Measurements from ENCODE around the gene DHRSX. TPM values are rescaled to one million over a fixed set of nuclear protein-coding genes. Genes with fewer than 3 reads are reported as not detected.

DHRSX gene
- total and polyA plus RNA-seq, 9 of the 15 experiments (the other 6 are each of a cell fraction or from before 2014, with no cell fraction given): 0.59 to 11.0 (median 6.2) TPM

DNA sequence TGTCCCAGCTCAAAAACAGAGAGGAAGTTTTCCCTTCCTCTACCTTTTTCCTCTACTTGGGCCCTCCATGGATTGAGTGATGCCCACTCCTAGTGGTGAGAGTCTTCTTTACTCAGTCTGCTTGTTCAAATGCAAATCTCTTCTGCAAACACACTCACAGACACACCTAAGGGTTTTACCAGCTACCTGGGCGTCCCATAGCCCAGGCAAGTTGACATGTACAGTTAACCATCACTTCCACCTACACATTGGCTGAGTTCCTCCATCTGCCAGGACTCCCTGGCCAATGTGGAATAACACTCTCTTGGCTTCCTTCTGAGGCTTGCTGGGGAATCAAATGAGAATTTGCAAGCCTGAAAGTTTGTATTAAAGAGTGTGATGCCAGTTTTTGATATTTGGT, 45.7 kb upstream of the DHRSX start (continued):
- TF ChIP-seq, protein P1, sequence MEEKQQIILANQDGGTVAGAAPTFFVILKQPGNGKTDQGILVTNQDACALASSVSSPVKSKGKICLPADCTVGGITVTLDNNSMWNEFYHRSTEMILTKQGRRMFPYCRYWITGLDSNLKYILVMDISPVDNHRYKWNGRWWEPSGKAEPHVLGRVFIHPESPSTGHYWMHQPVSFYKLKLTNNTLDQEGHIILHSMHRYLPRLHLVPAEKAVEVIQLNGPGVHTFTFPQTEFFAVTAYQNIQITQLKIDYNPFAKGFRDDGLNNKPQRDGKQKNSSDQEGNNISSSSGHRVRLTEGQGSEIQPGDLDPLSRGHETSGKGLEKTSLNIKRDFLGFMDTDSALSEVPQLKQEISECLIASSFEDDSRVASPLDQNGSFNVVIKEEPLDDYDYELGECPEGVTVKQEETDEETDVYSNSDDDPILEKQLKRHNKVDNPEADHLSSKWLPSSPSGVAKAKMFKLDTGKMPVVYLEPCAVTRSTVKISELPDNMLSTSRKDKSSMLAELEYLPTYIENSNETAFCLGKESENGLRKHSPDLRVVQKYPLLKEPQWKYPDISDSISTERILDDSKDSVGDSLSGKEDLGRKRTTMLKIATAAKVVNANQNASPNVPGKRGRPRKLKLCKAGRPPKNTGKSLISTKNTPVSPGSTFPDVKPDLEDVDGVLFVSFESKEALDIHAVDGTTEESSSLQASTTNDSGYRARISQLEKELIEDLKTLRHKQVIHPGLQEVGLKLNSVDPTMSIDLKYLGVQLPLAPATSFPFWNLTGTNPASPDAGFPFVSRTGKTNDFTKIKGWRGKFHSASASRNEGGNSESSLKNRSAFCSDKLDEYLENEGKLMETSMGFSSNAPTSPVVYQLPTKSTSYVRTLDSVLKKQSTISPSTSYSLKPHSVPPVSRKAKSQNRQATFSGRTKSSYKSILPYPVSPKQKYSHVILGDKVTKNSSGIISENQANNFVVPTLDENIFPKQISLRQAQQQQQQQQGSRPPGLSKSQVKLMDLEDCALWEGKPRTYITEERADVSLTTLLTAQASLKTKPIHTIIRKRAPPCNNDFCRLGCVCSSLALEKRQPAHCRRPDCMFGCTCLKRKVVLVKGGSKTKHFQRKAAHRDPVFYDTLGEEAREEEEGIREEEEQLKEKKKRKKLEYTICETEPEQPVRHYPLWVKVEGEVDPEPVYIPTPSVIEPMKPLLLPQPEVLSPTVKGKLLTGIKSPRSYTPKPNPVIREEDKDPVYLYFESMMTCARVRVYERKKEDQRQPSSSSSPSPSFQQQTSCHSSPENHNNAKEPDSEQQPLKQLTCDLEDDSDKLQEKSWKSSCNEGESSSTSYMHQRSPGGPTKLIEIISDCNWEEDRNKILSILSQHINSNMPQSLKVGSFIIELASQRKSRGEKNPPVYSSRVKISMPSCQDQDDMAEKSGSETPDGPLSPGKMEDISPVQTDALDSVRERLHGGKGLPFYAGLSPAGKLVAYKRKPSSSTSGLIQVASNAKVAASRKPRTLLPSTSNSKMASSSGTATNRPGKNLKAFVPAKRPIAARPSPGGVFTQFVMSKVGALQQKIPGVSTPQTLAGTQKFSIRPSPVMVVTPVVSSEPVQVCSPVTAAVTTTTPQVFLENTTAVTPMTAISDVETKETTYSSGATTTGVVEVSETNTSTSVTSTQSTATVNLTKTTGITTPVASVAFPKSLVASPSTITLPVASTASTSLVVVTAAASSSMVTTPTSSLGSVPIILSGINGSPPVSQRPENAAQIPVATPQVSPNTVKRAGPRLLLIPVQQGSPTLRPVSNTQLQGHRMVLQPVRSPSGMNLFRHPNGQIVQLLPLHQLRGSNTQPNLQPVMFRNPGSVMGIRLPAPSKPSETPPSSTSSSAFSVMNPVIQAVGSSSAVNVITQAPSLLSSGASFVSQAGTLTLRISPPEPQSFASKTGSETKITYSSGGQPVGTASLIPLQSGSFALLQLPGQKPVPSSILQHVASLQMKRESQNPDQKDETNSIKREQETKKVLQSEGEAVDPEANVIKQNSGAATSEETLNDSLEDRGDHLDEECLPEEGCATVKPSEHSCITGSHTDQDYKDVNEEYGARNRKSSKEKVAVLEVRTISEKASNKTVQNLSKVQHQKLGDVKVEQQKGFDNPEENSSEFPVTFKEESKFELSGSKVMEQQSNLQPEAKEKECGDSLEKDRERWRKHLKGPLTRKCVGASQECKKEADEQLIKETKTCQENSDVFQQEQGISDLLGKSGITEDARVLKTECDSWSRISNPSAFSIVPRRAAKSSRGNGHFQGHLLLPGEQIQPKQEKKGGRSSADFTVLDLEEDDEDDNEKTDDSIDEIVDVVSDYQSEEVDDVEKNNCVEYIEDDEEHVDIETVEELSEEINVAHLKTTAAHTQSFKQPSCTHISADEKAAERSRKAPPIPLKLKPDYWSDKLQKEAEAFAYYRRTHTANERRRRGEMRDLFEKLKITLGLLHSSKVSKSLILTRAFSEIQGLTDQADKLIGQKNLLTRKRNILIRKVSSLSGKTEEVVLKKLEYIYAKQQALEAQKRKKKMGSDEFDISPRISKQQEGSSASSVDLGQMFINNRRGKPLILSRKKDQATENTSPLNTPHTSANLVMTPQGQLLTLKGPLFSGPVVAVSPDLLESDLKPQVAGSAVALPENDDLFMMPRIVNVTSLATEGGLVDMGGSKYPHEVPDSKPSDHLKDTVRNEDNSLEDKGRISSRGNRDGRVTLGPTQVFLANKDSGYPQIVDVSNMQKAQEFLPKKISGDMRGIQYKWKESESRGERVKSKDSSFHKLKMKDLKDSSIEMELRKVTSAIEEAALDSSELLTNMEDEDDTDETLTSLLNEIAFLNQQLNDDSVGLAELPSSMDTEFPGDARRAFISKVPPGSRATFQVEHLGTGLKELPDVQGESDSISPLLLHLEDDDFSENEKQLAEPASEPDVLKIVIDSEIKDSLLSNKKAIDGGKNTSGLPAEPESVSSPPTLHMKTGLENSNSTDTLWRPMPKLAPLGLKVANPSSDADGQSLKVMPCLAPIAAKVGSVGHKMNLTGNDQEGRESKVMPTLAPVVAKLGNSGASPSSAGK (IDR thresholded peaks at IDR 0.05): no peak
- TF ChIP-seq NCOA4 (IDR thresholded peaks at IDR 0.05; ENCODE audit: partially characterized antibody) (no peak), ZBTB17 (CRISPR knock-in tag; IDR thresholded peaks at IDR 0.05) (no peak), NCOA6 (IDR thresholded peaks at IDR 0.05) (no peak)
- TF ChIP-seq, protein P2, sequence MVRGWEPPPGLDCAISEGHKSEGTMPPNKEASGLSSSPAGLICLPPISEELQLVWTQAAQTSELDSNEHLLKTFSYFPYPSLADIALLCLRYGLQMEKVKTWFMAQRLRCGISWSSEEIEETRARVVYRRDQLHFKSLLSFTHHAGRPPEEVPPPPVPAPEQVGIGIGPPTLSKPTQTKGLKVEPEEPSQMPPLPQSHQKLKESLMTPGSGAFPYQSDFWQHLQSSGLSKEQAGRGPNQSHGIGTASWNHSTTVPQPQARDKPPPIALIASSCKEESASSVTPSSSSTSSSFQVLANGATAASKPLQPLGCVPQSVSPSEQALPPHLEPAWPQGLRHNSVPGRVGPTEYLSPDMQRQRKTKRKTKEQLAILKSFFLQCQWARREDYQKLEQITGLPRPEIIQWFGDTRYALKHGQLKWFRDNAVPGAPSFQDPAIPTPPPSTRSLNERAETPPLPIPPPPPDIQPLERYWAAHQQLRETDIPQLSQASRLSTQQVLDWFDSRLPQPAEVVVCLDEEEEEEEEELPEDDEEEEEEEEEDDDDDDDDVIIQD (CRISPR knock-in tag; IDR thresholded peaks at IDR 0.05): no peak
- TF ChIP-seq, protein P3, sequence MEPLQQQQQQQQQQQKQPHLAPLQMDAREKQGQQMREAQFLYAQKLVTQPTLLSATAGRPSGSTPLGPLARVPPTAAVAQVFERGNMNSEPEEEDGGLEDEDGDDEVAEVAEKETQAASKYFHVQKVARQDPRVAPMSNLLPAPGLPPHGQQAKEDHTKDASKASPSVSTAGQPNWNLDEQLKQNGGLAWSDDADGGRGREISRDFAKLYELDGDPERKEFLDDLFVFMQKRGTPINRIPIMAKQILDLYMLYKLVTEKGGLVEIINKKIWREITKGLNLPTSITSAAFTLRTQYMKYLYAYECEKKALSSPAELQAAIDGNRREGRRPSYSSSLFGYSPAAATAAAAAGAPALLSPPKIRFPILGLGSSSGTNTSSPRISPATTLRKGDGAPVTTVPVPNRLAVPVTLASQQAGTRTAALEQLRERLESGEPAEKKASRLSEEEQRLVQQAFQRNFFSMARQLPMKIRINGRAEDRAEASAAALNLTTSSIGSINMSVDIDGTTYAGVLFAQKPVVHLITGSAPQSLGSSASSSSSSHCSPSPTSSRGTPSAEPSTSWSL (CRISPR knock-in tag; IDR thresholded peaks at IDR 0.05; ENCODE audit: borderline replicate concordance): no peak
